GM21528 (cell line): ENCODE results near the gene TRAPPC5.

Experiments
- ATAC-seq: cut with Tn5 transposase; IDR thresholded peaks from one replicate; pipeline ENCODE4 v1.9.1; 2021; ENCODE audit warnings: mild to moderate bottlenecking, moderate library complexity; ENCODE audit not compliant: unreplicated experiment, low FRiP score

TRAPPC5 gene

GRCh38 chr19:7729211-7729610, 48.6 kb downstream of the TRAPPC5 start:
- ATAC-seq: no peak

- ATAC-seq: no peak
Observed at GRCh38 chr19:7729831-7730285, 49.2 kb downstream of the TRAPPC5 start.

- ATAC-seq: no peak
Observed at GRCh38 chr19:7730286-7731217, 49.9 kb downstream of the TRAPPC5 start.

- no peak for ATAC-seq
Observed at GRCh38 chr19:7731218-7731595, 50.6 kb downstream of the TRAPPC5 start.

GRCh38 chr19:7731615-7732014, 51.0 kb downstream of the TRAPPC5 start:
- ATAC-seq: no peak

- no peak for ATAC-seq
Observed at GRCh38 chr19:7732045-7732444, 51.4 kb downstream of the TRAPPC5 start, which contains the start of gene CLEC4G. TSS of gene CLEC4G (minus strand) at chr19:7732110. CDS start at chr19:7732102, 8 bp downstream.

- no peak for ATAC-seq
Observed at GRCh38 chr19:7733376-7733775, 52.7 kb downstream of the TRAPPC5 start.

- no peak for ATAC-seq
Observed at GRCh38 chr19:7734220-7735203, 53.9 kb downstream of the TRAPPC5 start.

GRCh38 chr19:7736148-7736547, 55.5 kb downstream of the TRAPPC5 start:
- no peak for ATAC-seq

- ATAC-seq: no peak
Observed at GRCh38 chr19:7737215-7737614, 56.6 kb downstream of the TRAPPC5 start.
